Activated naive CD4-positive, alpha-beta T cell treated with anti-CD3 and anti-CD28 coated beads, Interleukin-2, amount 10 ng/mL, durations not matched to agents 7 days and 5 days (primary cell): ENCODE data around the gene MRGPRG.

ENCODE experiments used
- CTCF ChIA-PET: fragments of 350-600 bp; sonication (Branson Sonifier 250); formaldehyde crosslinking; loops from one replicate; lab custom pipeline; 2021; ENCODE audit warnings: antibody characterized with exemption; lab: Charles Lee
- DNase-seq: peaks from one replicate; pipeline ENCODE4 v3.0.0-alpha.2; 2020
- H3K27ac Mint-ChIP-seq: one replicate; pipeline ENCODE4 v1.8.0; 2021; ENCODE audit warnings: mild to moderate bottlenecking, moderate library complexity, mixed read lengths
- H3K27me3 Mint-ChIP-seq: one replicate; pipeline ENCODE4 v1.8.0; 2021; ENCODE audit warnings: mild to moderate bottlenecking, mixed read lengths
- H3K36me3 Mint-ChIP-seq: one replicate; pipeline ENCODE4 v1.8.0; 2021; ENCODE audit warnings: mixed read lengths
- H3K4me1 Mint-ChIP-seq: one replicate; pipeline ENCODE4 v1.8.0; 2021; ENCODE audit warnings: mixed read lengths
- H3K4me3 Mint-ChIP-seq: one replicate; pipeline ENCODE4 v1.8.0; 2021; ENCODE audit warnings: mild to moderate bottlenecking, moderate library complexity, mixed read lengths
- H3K9me3 Mint-ChIP-seq: one replicate; pipeline ENCODE4 v1.8.0; 2021; ENCODE audit warnings: mixed read lengths

MRGPRG gene

DNA sequence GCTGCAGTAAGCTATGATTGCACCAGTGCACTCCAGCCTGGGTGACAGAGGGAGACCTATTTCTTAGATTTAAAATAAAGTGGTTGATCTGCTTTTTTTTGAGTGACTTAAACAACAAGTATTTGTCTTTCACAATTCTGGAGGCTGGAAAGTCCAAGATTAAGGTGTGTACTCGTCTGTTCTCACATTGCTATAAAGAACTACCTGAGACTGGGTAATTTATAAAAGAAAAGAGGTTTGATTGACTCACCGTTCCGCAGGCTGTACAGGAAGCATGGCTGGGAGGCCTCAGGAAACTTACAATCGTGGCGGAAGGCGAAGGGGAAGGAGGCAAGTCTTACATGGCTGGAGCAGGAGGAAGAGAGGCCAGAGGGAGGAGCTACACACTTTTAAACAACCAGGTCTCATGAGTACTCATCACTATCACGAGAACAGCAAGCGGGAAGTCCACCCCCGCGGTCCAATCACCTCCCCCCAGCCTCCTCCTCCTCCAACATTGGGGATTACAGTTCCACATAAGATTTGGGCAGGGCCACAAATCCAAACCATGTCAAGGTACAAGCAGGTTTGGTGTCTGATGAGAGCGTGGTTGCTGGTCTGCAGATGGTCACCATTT lies 33.8 kb downstream of the MRGPRG start:
- Mint-ChIP-seq H3K9me3 (no peaks in the 10 kb centered on the region), H3K36me3 (no peaks in the 10 kb centered on the region), H3K27ac (no peak overlapping the region), H3K27me3 (peaks cover 4% of the 10 kb centered on the region), H3K4me1 (no peaks in the 10 kb centered on the region), H3K4me3 (no peak overlapping the region)
- CTCF ChIA-PET: no interaction called here
- DNase-seq: no peak

DNA sequence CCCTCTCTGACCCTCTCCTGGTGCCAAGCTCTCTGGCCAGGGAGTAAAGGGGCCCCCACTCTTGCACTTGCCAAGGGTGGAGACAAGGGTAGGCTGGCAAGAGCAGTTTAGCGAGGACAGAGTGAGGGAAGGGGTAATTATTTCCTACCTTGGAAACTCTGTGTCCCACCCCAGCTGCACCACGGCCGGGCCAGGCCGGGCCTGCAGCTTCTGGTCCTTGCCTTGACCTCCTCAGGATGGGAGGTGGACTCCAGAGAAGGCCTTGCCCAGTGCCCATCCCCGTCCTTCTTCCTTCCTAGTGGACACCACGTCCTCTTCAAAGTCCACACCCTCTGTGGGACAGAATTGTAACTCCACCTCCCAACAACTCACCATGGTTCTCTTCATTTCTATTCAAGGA lies 35.1 kb downstream of the MRGPRG start:
- DNase-seq: no peak
- H3K27ac Mint-ChIP-seq: no peak overlapping the region
- CTCF ChIA-PET: no interaction called here

GRCh38 chr11:3182462-3182852 lies 36.2 kb downstream of the MRGPRG start:
- H3K27ac Mint-ChIP-seq: no peak overlapping the region
- no peaks in the 10 kb centered on the region for H3K36me3 Mint-ChIP-seq
- CTCF ChIA-PET: no interaction called here
- DNase-seq: no peak
- H3K27me3 Mint-ChIP-seq: peaks cover 4% of the 10 kb centered on the region
- no peak overlapping the region for H3K4me3 Mint-ChIP-seq
- no peaks in the 10 kb centered on the region for H3K9me3 Mint-ChIP-seq
- no peaks in the 10 kb centered on the region for H3K4me1 Mint-ChIP-seq

More for the DNA sequence above, 35.1 kb downstream of the MRGPRG start:
- Mint-ChIP-seq H3K27me3 (peaks cover 4% of the 10 kb centered on the region), H3K9me3 (no peaks in the 10 kb centered on the region), H3K36me3 (no peaks in the 10 kb centered on the region), H3K4me3 (no peak overlapping the region), H3K4me1 (no peaks in the 10 kb centered on the region)

- CTCF ChIA-PET: no interaction called here
- no peaks in the 10 kb centered on the region for H3K4me1 Mint-ChIP-seq
- peaks cover 4% of the 10 kb centered on the region for H3K27me3 Mint-ChIP-seq
- H3K9me3 Mint-ChIP-seq: peaks cover under 1% of the 10 kb centered on the region
- H3K27ac Mint-ChIP-seq: no peak overlapping the region
- peak; percentile 8 for DNase-seq
- no peak overlapping the region for H3K4me3 Mint-ChIP-seq
- H3K36me3 Mint-ChIP-seq: no peaks in the 10 kb centered on the region
These were observed 36.7 kb downstream of the MRGPRG start for GRCh38 chr11:3181725-3182461.

DNA sequence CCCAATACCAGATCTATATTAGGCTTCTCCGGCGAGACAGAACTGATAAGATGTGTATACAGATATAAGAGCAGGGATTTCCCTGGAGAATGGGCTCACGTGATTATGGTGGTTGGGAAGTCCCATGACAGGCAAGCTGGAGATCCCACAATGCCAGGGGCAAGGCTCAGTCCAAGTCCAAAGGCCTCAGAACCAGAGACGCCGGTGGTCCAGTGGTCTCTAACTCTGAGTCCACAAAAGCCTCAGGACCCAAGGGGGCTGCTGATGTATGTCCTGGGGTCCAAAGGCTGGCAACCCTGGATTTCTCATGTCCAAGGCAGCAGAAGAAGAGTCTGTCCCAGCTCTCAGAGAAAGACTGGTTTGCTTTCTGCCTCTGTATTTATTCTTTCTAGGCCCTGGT lies 37.7 kb downstream of the MRGPRG start:
- CTCF ChIA-PET: no interaction called here
- Mint-ChIP-seq H3K9me3 (peaks cover 8% of the 10 kb centered on the region), H3K4me3 (no peak overlapping the region), H3K27me3 (peaks cover 3% of the 10 kb centered on the region), H3K27ac (no peak overlapping the region), H3K4me1 (no peaks in the 10 kb centered on the region), H3K36me3 (no peaks in the 10 kb centered on the region)
- DNase-seq: no peak

DNA sequence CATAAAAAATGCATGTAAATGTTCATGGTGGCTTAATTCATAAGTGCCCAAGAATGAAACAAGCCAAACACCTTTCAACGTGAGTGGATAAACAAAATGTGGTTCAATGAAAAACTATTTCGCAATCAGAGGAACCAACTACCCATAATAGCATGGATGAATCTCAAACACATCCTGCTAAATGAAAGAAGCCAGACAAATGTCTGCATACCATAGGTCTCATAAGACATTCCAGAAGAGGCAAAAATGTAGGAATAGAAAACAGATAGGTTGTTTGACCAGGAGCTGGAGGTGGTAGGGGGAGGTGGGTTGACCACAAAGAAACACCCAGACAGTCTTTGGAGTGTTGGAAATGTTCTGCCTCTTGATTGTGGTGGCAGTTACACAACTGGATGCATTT lies 40.3 kb downstream of the MRGPRG start:
- H3K27me3 Mint-ChIP-seq: peaks cover 7% of the 10 kb centered on the region
- H3K36me3 Mint-ChIP-seq: no peaks in the 10 kb centered on the region
- H3K27ac Mint-ChIP-seq: no peak overlapping the region
- H3K9me3 Mint-ChIP-seq: peaks cover 13% of the 10 kb centered on the region
- DNase-seq: no peak
- CTCF ChIA-PET: no interaction called here
- no peaks in the 10 kb centered on the region for H3K4me1 Mint-ChIP-seq
- H3K4me3 Mint-ChIP-seq: no peak overlapping the region

- H3K4me3 Mint-ChIP-seq: no peak overlapping the region
- H3K27me3 Mint-ChIP-seq: peaks cover 7% of the 10 kb centered on the region
- no peaks in the 10 kb centered on the region for H3K36me3 Mint-ChIP-seq
- H3K27ac Mint-ChIP-seq: no peak overlapping the region
- H3K4me1 Mint-ChIP-seq: no peaks in the 10 kb centered on the region
- CTCF ChIA-PET: no interaction called here
- peaks cover 13% of the 10 kb centered on the region for H3K9me3 Mint-ChIP-seq
- no peak for DNase-seq
These were observed 40.7 kb downstream of the MRGPRG start for GRCh38 chr11:3177931-3178330.

GRCh38 chr11:3176487-3176886 lies 42.1 kb downstream of the MRGPRG start:
- CTCF ChIA-PET: no interaction called here

DNA sequence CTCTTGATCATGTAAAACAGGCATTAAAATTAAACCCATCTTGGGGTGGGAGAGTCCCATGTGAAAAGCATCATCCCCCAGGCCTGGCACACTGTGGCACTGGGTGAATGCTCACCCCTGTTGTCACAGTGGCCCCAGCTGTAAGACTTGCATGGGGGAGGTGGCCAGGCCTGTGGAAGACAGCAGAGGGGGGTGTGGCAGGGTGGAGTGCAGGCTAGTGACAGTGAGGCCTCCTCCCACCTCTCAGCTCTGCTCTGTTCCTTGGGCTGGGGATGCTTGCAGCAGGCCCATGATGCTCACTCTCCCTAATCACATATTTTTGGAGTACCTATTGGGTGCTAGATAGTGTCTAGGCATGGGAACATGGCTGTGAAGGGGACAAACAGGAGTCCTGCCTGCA lies 43.4 kb downstream of the MRGPRG start:
- no peak overlapping the region for H3K4me3 Mint-ChIP-seq
- H3K27ac Mint-ChIP-seq: no peak overlapping the region
- no peaks in the 10 kb centered on the region for H3K36me3 Mint-ChIP-seq
- H3K9me3 Mint-ChIP-seq: peaks cover 13% of the 10 kb centered on the region
- CTCF ChIA-PET: no interaction called here
- no peaks in the 10 kb centered on the region for H3K4me1 Mint-ChIP-seq
- DNase-seq: no peak
- H3K27me3 Mint-ChIP-seq: peaks cover 32% of the 10 kb centered on the region

More at GRCh38 chr11:3176487-3176886, 42.1 kb downstream of the MRGPRG start:
- no peaks in the 10 kb centered on the region for H3K4me1 Mint-ChIP-seq
- peaks cover 13% of the 10 kb centered on the region for H3K9me3 Mint-ChIP-seq
- no peaks in the 10 kb centered on the region for H3K36me3 Mint-ChIP-seq
- H3K27me3 Mint-ChIP-seq: peaks cover 19% of the 10 kb centered on the region
- no peak overlapping the region for H3K27ac Mint-ChIP-seq
- H3K4me3 Mint-ChIP-seq: no peak overlapping the region
- no peak for DNase-seq

DNA sequence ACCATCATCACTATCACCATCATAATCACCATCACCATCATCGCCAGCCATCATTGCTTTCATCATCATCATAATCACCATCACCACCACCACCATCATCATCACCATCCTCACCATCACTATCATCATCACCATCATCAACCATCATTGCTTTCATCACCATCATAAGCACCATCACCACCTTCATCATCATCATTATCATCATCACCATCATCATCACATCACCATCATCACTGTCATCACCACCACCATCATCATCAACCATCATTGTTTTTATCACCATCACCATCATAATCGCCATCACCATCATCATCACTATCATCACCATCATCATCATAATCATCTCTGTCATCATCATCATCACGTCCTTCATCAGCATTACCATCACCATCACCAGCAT lies 44.2 kb downstream of the MRGPRG start:
- H3K4me1 Mint-ChIP-seq: peaks cover 4% of the 10 kb centered on the region

DNA sequence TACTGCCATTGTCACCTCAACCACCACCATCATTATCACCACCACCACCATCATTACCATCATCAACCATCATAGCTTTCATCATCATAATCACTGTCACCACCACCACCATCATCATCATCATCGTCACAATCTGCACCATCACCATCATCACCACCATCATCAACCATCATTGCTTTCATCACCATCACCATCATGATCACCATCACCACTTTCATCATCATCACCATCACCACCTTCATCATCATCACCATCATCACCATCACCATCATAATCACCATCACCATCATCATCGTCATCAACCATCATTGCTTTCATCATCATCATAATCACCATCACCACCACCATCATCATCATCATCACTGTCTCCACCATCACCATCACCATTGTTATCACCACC lies 44.8 kb downstream of the MRGPRG start:
- Mint-ChIP-seq H3K9me3 (peaks cover 13% of the 10 kb centered on the region), H3K4me3 (no peak overlapping the region), H3K36me3 (no peaks in the 10 kb centered on the region), H3K27ac (no peak overlapping the region), H3K27me3 (peaks cover 46% of the 10 kb centered on the region), H3K4me1 (peaks cover 9% of the 10 kb centered on the region)
- DNase-seq: no peak
- CTCF ChIA-PET: interaction anchor here (0.6 kb wide), 1 partner anchor 22 kb away, joined by 3 read pairs; no protein-coding TSS in a partner anchor

More for the DNA sequence above, 44.2 kb downstream of the MRGPRG start:
- Mint-ChIP-seq H3K36me3 (no peaks in the 10 kb centered on the region), H3K27me3 (peaks cover 40% of the 10 kb centered on the region), H3K4me3 (no peak overlapping the region), H3K27ac (no peak overlapping the region), H3K9me3 (peaks cover 13% of the 10 kb centered on the region)
- no peak for DNase-seq
- CTCF ChIA-PET: no interaction called here

DNA sequence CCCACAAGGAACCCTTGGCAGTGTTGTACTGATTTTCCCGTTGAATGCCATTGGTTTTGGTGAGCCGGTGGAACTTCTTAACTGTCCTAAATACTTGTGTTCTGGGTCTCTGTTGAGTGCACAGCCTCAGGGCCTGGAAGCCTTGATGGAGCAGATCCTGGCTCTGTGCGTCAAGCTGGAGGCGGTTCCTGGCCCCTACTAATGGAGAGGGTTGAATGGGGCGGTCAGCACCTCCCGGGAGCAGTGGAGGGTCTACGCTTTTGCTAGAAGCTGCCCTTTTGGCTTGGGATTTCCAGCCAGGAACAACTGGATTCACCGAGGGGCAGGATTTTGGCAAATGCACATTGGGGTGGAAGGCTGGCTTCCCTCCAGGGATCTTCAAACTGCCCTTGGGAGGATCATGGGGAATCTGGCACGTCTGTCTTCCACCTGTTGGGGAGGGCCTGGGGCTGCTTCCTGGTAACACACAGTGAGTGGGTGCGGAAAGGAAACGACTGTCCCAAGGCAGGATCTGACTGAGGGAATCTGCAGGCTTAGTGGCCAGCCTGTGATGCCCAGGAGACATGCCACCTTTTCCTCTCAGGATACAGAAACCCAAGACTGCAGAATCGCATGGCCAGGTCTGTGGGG lies 46.6 kb downstream of the MRGPRG start:
- H3K27ac Mint-ChIP-seq: no peak overlapping the region
- H3K9me3 Mint-ChIP-seq: peaks cover 13% of the 10 kb centered on the region
- H3K27me3 Mint-ChIP-seq: peaks cover 63% of the 10 kb centered on the region
- H3K4me3 Mint-ChIP-seq: no peak overlapping the region
- no peaks in the 10 kb centered on the region for H3K36me3 Mint-ChIP-seq
- H3K4me1 Mint-ChIP-seq: peaks cover 9% of the 10 kb centered on the region
- no peak for DNase-seq
- CTCF ChIA-PET: no interaction called here

DNA sequence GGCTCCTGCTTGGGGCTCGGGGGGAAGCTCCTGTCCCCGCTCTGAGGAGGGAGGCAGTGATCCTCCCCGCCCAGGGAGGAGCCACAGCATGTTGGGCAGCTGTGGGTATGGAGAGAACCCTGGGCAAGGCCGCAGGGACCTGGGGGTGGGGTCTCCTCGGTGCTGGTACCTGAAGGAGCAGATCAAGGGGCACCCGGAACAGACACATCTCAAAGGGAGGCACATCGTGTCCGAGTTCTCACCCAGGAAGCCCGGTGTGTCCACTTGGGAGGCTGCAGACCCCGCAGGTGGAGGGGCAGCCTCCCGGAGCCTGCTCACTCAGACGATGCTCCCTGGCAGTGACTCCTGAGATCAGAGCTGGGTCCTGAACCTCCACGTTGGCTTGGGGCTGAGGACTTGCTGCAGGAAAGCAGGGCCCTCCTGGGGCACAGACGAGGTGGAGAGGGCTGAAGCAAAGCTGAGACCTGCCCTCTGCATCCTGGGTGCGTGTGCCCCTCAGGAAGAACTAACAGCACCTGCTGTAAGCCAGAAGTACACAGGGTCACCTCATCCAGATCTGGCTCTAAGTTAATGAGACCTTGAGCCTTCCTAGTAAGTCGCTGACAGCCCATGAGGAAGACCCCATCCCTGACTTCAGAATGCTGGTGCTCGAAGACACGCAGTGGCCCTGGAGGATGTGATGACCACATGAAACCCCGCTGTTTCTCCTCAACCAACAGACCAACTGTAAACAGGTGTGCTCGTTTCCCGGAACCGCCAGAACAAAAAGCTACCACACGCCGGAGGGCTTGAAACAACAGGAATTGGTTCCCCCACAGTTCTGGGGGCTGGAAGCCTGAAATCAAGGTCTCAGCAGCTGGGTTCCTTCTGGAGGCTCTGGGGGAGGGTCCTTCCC lies 47.6 kb downstream of the MRGPRG start:
- H3K4me3 Mint-ChIP-seq: no peak overlapping the region
- CTCF ChIA-PET: no interaction called here
- peaks cover 6% of the 10 kb centered on the region for H3K9me3 Mint-ChIP-seq
- no peaks in the 10 kb centered on the region for H3K36me3 Mint-ChIP-seq
- peaks cover 71% of the 10 kb centered on the region for H3K27me3 Mint-ChIP-seq
- peaks cover 9% of the 10 kb centered on the region for H3K4me1 Mint-ChIP-seq
- no peak overlapping the region for H3K27ac Mint-ChIP-seq
- peak; percentile 14 for DNase-seq
